Measurements from ENCODE around the gene MUS81.
"Not testable (repeated sequence)": the region's sequence is repeated elsewhere in the genome, so short reads cannot be mapped to it uniquely, and the experiment has no call there.

The MUS81 gene

GRCh38 chr11:65822776-65823528 is 37.3 kb upstream of the MUS81 start:
- Histone ChIP-seq H3K27ac (ENCODE audit: insufficient read depth, low read depth, low read length, poor library complexity, severe bottlenecking) (no peak overlapping the region), H3K36me3 (ENCODE audit: control insufficient read depth, insufficient read depth, low read length) (no peaks in the 10 kb centered on the region), H3K4me1 (ENCODE audit: control insufficient read depth, insufficient read depth, low read length) (no peaks in the 10 kb centered on the region), H3K4me3 (ENCODE audit: insufficient read depth, low read depth, low read length) (no peak overlapping the region), H3K27me3 (ENCODE audit: control insufficient read depth, insufficient read depth, low read length, poor library complexity, severe bottlenecking) (peaks cover under 1% of the 10 kb centered on the region), H3K9me3 (ENCODE audit: control insufficient read depth, low read length) (no peaks in the 10 kb centered on the region)
- 87 to 91% methylated on average over 15 of the region's 15 CpGs for WGBS, 2 experiments

GRCh38 chr11:65826984-65827735 is 33.1 kb upstream of the MUS81 start:
- H3K27ac ChIP-seq (ENCODE audit: insufficient read depth, low read depth, low read length, poor library complexity, severe bottlenecking) = no peak overlapping the region
- H3K4me3 ChIP-seq (ENCODE audit: insufficient read depth, low read depth, low read length) = no peak overlapping the region
- peaks cover under 1% of the 10 kb centered on the region for H3K27me3 ChIP-seq (ENCODE audit: control insufficient read depth, insufficient read depth, low read length, poor library complexity, severe bottlenecking)
- 94 to 96% methylated on average over 8 of the region's 8 CpGs for WGBS, 2 experiments
- no peaks in the 10 kb centered on the region for H3K36me3 ChIP-seq (ENCODE audit: control insufficient read depth, insufficient read depth, low read length)
- no peaks in the 10 kb centered on the region for H3K4me1 ChIP-seq (ENCODE audit: control insufficient read depth, insufficient read depth, low read length)
- H3K9me3 ChIP-seq (ENCODE audit: control insufficient read depth, low read length) = no peaks in the 10 kb centered on the region

- H3K36me3 ChIP-seq (ENCODE audit: control insufficient read depth, insufficient read depth, low read length) = no peaks in the 10 kb centered on the region
- peaks cover 11% of the 10 kb centered on the region for H3K27me3 ChIP-seq (ENCODE audit: control insufficient read depth, insufficient read depth, low read length, poor library complexity, severe bottlenecking)
- H3K4me1 ChIP-seq (ENCODE audit: control insufficient read depth, insufficient read depth, low read length) = peaks cover 9% of the 10 kb centered on the region
- WGBS, 2 experiments = 72 to 75% methylated on average over 4 of the region's 4 CpGs
- no peaks in the 10 kb centered on the region for H3K9me3 ChIP-seq (ENCODE audit: control insufficient read depth, low read length)
- H3K27ac ChIP-seq (ENCODE audit: insufficient read depth, low read depth, low read length, poor library complexity, severe bottlenecking) = no peak overlapping the region
- H3K4me3 ChIP-seq (ENCODE audit: insufficient read depth, low read depth, low read length) = no peak overlapping the region
Observed at GRCh38 chr11:65829459-65829858, 30.8 kb upstream of the MUS81 start.

- H3K4me3 ChIP-seq (ENCODE audit: insufficient read depth, low read depth, low read length); H3K9me3 ChIP-seq (ENCODE audit: control insufficient read depth, low read length); H3K4me1 ChIP-seq (ENCODE audit: control insufficient read depth, insufficient read depth, low read length); H3K27ac ChIP-seq (ENCODE audit: insufficient read depth, low read depth, low read length, poor library complexity, severe bottlenecking); H3K36me3 ChIP-seq (ENCODE audit: control insufficient read depth, insufficient read depth, low read length): not testable (repeated sequence)
- H3K27me3 ChIP-seq (ENCODE audit: control insufficient read depth, insufficient read depth, low read length, poor library complexity, severe bottlenecking) = peaks cover 11% of the 10 kb centered on the region
Observed at GRCh38 chr11:65832231-65832630, 28.0 kb upstream of the MUS81 start.

GRCh38 chr11:65833297-65834030 is 26.8 kb upstream of the MUS81 start, which contains the start of gene SNX32:
SNX32 (plus strand) TSS chr11:65833963; CDS start chr11:65834066, 103 bp downstream.
- Histone ChIP-seq H3K4me1 (ENCODE audit: control insufficient read depth, insufficient read depth, low read length) (peaks cover 9% of the 10 kb centered on the region), H3K27ac (ENCODE audit: insufficient read depth, low read depth, low read length, poor library complexity, severe bottlenecking) (peak within 1 kb of the TSS; percentile 62), H3K4me3 (ENCODE audit: insufficient read depth, low read depth, low read length) (peak within 1 kb of the TSS; percentile 64), H3K9me3 (ENCODE audit: control insufficient read depth, low read length) (no peaks in the 10 kb centered on the region), H3K36me3 (ENCODE audit: control insufficient read depth, insufficient read depth, low read length) (no peaks in the 10 kb centered on the region), H3K27me3 (ENCODE audit: control insufficient read depth, insufficient read depth, low read length, poor library complexity, severe bottlenecking) (peaks cover 11% of the 10 kb centered on the region)
- WGBS, 2 experiments = 1% methylated on average over 63 of the region's 63 CpGs

GRCh38 chr11:65834202-65834601 is 26.0 kb upstream of the MUS81 start:
- H3K9me3 ChIP-seq (ENCODE audit: control insufficient read depth, low read length) = no peaks in the 10 kb centered on the region
- H3K27ac ChIP-seq (ENCODE audit: insufficient read depth, low read depth, low read length, poor library complexity, severe bottlenecking) = no peak overlapping the region
- WGBS, 2 experiments = 66 to 67% methylated on average over 6 of the region's 6 CpGs
- peaks cover 11% of the 10 kb centered on the region for H3K27me3 ChIP-seq (ENCODE audit: control insufficient read depth, insufficient read depth, low read length, poor library complexity, severe bottlenecking)
- peaks cover 9% of the 10 kb centered on the region for H3K4me1 ChIP-seq (ENCODE audit: control insufficient read depth, insufficient read depth, low read length)
- H3K4me3 ChIP-seq (ENCODE audit: insufficient read depth, low read depth, low read length) = peak overlapping the region; percentile 64
- no peaks in the 10 kb centered on the region for H3K36me3 ChIP-seq (ENCODE audit: control insufficient read depth, insufficient read depth, low read length)

- H3K9me3 ChIP-seq (ENCODE audit: control insufficient read depth, low read length) = no peaks in the 10 kb centered on the region
- H3K4me1 ChIP-seq (ENCODE audit: control insufficient read depth, insufficient read depth, low read length) = no peaks in the 10 kb centered on the region
- no peak overlapping the region for H3K27ac ChIP-seq (ENCODE audit: insufficient read depth, low read depth, low read length, poor library complexity, severe bottlenecking)
- H3K4me3 ChIP-seq (ENCODE audit: insufficient read depth, low read depth, low read length) = no peak overlapping the region
- no peaks in the 10 kb centered on the region for H3K27me3 ChIP-seq (ENCODE audit: control insufficient read depth, insufficient read depth, low read length, poor library complexity, severe bottlenecking)
- 90 to 95% methylated on average over 4 of the region's 4 CpGs for WGBS, 2 experiments
- H3K36me3 ChIP-seq (ENCODE audit: control insufficient read depth, insufficient read depth, low read length) = no peaks in the 10 kb centered on the region
Observed at GRCh38 chr11:65842144-65842543, 18.1 kb upstream of the MUS81 start.

- H3K4me3 ChIP-seq (ENCODE audit: insufficient read depth, low read depth, low read length) = no peak overlapping the region
Observed at GRCh38 chr11:65843811-65844210, 16.4 kb upstream of the MUS81 start.

GRCh38 chr11:65844231-65844872 is 15.9 kb upstream of the MUS81 start:
- no peaks in the 10 kb centered on the region for H3K36me3 ChIP-seq (ENCODE audit: control insufficient read depth, insufficient read depth, low read length)
- no peak overlapping the region for H3K27ac ChIP-seq (ENCODE audit: insufficient read depth, low read depth, low read length, poor library complexity, severe bottlenecking)
- H3K4me1 ChIP-seq (ENCODE audit: control insufficient read depth, insufficient read depth, low read length) = no peaks in the 10 kb centered on the region
- H3K9me3 ChIP-seq (ENCODE audit: control insufficient read depth, low read length) = no peaks in the 10 kb centered on the region
- no peaks in the 10 kb centered on the region for H3K27me3 ChIP-seq (ENCODE audit: control insufficient read depth, insufficient read depth, low read length, poor library complexity, severe bottlenecking)
- H3K4me3 ChIP-seq (ENCODE audit: insufficient read depth, low read depth, low read length) = no peak overlapping the region
- WGBS, 2 experiments = 90 to 93% methylated on average over 10 of the region's 10 CpGs

More at GRCh38 chr11:65843811-65844210, 16.4 kb upstream of the MUS81 start:
- Histone ChIP-seq H3K27me3 (ENCODE audit: control insufficient read depth, insufficient read depth, low read length, poor library complexity, severe bottlenecking) (no peaks in the 10 kb centered on the region), H3K27ac (ENCODE audit: insufficient read depth, low read depth, low read length, poor library complexity, severe bottlenecking) (no peak overlapping the region), H3K4me1 (ENCODE audit: control insufficient read depth, insufficient read depth, low read length) (no peaks in the 10 kb centered on the region), H3K9me3 (ENCODE audit: control insufficient read depth, low read length) (no peaks in the 10 kb centered on the region), H3K36me3 (ENCODE audit: control insufficient read depth, insufficient read depth, low read length) (no peaks in the 10 kb centered on the region)
- 89 to 92% methylated on average over 3 of the region's 3 CpGs for WGBS, 2 experiments

Data from ectodermal cell (in vitro differentiated cells).